ENCODE measurements around the gene CDKN2AIPNL. TPM values are rescaled to one million over a fixed set of nuclear protein-coding genes. Genes with fewer than 3 reads are reported as not detected.
"Not testable (repeated sequence)": the region's sequence is repeated elsewhere in the genome, so short reads cannot be mapped to it uniquely, and the experiment has no call there.

CDKN2AIPNL gene
- total RNA-seq, 1 donor from 2014 or later, result 37.1 TPM

- FAIRE-seq, result no peak
Measured at GRCh38 chr5:134383980-134384697, 27.5 kb downstream of the CDKN2AIPNL start.

GRCh38 chr5:134382204-134382603 is 29.5 kb downstream of the CDKN2AIPNL start:
- DNase-seq (ENCODE audit: low read depth); FAIRE-seq; H3K4me3 ChIP-seq (ENCODE audit: low read depth, low read length); H3K27me3 ChIP-seq (ENCODE audit: control insufficient read depth, insufficient read depth, low read length): not testable (repeated sequence)
- peaks cover 12% of the 10 kb centered on the region for H3K36me3 ChIP-seq (ENCODE audit: control insufficient read depth, insufficient read depth, low read length)

More at GRCh38 chr5:134383980-134384697, 27.5 kb downstream of the CDKN2AIPNL start:
- Histone ChIP-seq H3K36me3 (ENCODE audit: control insufficient read depth, insufficient read depth, low read length) (peaks cover 13% of the 10 kb centered on the region), H3K4me3 (ENCODE audit: low read depth, low read length) (no peak overlapping the region), H3K27me3 (ENCODE audit: control insufficient read depth, insufficient read depth, low read length) (no peaks in the 10 kb centered on the region)
- no peak for TF ChIP-seq CTCF (IDR thresholded peaks at IDR 0.05; ENCODE audit: insufficient read depth, low read length, severe bottlenecking)
- DNase-seq (ENCODE audit: low read depth), result no peak

- no peak for FAIRE-seq
- peaks cover 12% of the 10 kb centered on the region for H3K36me3 ChIP-seq (ENCODE audit: control insufficient read depth, insufficient read depth, low read length)
- H3K27me3 ChIP-seq (ENCODE audit: control insufficient read depth, insufficient read depth, low read length), result no peaks in the 10 kb centered on the region
- no peak overlapping the region for H3K4me3 ChIP-seq (ENCODE audit: low read depth, low read length)
- TF ChIP-seq CTCF (IDR thresholded peaks at IDR 0.05; ENCODE audit: insufficient read depth, low read length, severe bottlenecking), result no peak
- DNase-seq (ENCODE audit: low read depth), result no peak
Measured at GRCh38 chr5:134380346-134380745, 31.3 kb downstream of the CDKN2AIPNL start.

GRCh38 chr5:134374232-134374631 is 37.4 kb downstream of the CDKN2AIPNL start:
- no peak for TF ChIP-seq CTCF (IDR thresholded peaks at IDR 0.05; ENCODE audit: insufficient read depth, low read length, severe bottlenecking)
- H3K36me3 ChIP-seq (ENCODE audit: control insufficient read depth, insufficient read depth, low read length), result peaks cover 2% of the 10 kb centered on the region
- no peaks in the 10 kb centered on the region for H3K27me3 ChIP-seq (ENCODE audit: control insufficient read depth, insufficient read depth, low read length)
- FAIRE-seq (no peak), DNase-seq (ENCODE audit: low read depth) (no peak)
- no peak overlapping the region for H3K4me3 ChIP-seq (ENCODE audit: low read depth, low read length)

- FAIRE-seq, result not testable (repeated sequence)
Measured at GRCh38 chr5:134373633-134374032, 38.0 kb downstream of the CDKN2AIPNL start.

GRCh38 chr5:134371834-134372340 is 39.8 kb downstream of the CDKN2AIPNL start:
- FAIRE-seq, result no peak
- no peaks in the 10 kb centered on the region for H3K27me3 ChIP-seq (ENCODE audit: control insufficient read depth, insufficient read depth, low read length)
- peaks cover 2% of the 10 kb centered on the region for H3K36me3 ChIP-seq (ENCODE audit: control insufficient read depth, insufficient read depth, low read length)
- DNase-seq (ENCODE audit: low read depth), result peak; percentile 26
- H3K4me3 ChIP-seq (ENCODE audit: low read depth, low read length), result peak overlapping the region; percentile 99
- no peak for TF ChIP-seq CTCF (IDR thresholded peaks at IDR 0.05; ENCODE audit: insufficient read depth, low read length, severe bottlenecking)

More at GRCh38 chr5:134373633-134374032, 38.0 kb downstream of the CDKN2AIPNL start:
- DNase-seq (ENCODE audit: low read depth); H3K27me3 ChIP-seq (ENCODE audit: control insufficient read depth, insufficient read depth, low read length); H3K36me3 ChIP-seq (ENCODE audit: control insufficient read depth, insufficient read depth, low read length); H3K4me3 ChIP-seq (ENCODE audit: low read depth, low read length): not testable (repeated sequence)
